Measurements from ENCODE around the gene HFE.
"Not testable (repeated sequence)": the region's sequence is repeated elsewhere in the genome, so short reads cannot be mapped to it uniquely, and the experiment has no call there.

Gene HFE

GRCh38 chr6:26115226-26115625, 28.0 kb downstream of the HFE start:
- H3K4me3 ChIP-seq (ENCODE audit: low read length) = no peak overlapping the region
- TF ChIP-seq ZNF274 (IDR thresholded peaks at IDR 0.05; ENCODE audit: low read depth, low read length) = no peak

GRCh38 chr6:26116267-26116666, 29.0 kb downstream of the HFE start:
- no peak for TF ChIP-seq ZNF274 (IDR thresholded peaks at IDR 0.05; ENCODE audit: low read depth, low read length)
- H3K4me3 ChIP-seq (ENCODE audit: low read length) = no peak overlapping the region

GRCh38 chr6:26118999-26119398, 31.8 kb downstream of the HFE start:
- H3K4me3 ChIP-seq (ENCODE audit: low read length) = no peak overlapping the region

GRCh38 chr6:26120115-26120514, 32.9 kb downstream of the HFE start:
- not testable (repeated sequence) for H3K4me3 ChIP-seq (ENCODE audit: low read length)

More at GRCh38 chr6:26118999-26119398, 31.8 kb downstream of the HFE start:
- TF ChIP-seq ZNF274 (IDR thresholded peaks at IDR 0.05; ENCODE audit: low read depth, low read length) = no peak

DNA sequence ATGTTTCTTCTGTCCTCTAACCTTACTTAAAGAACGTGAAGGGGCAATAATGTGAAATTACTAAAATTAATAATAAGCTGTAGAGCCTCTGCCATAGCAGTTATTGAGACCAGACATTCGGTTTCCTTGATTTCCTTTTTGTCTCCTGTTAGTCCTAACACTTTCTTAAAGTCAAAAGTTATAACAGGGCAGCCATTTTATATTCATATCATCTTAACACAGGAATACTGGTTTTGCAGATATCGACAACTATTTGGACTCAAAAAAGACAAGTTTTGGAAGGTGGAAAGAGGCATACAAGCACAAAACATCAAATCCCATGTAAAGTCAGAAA, 33.5 kb downstream of the HFE start:
- H3K4me3 ChIP-seq (ENCODE audit: low read length) = no peak overlapping the region; the same call in 1 of the 2 replicates
- TF ChIP-seq ZNF274 (IDR thresholded peaks at IDR 0.05; ENCODE audit: low read depth, low read length) = no peak

DNA sequence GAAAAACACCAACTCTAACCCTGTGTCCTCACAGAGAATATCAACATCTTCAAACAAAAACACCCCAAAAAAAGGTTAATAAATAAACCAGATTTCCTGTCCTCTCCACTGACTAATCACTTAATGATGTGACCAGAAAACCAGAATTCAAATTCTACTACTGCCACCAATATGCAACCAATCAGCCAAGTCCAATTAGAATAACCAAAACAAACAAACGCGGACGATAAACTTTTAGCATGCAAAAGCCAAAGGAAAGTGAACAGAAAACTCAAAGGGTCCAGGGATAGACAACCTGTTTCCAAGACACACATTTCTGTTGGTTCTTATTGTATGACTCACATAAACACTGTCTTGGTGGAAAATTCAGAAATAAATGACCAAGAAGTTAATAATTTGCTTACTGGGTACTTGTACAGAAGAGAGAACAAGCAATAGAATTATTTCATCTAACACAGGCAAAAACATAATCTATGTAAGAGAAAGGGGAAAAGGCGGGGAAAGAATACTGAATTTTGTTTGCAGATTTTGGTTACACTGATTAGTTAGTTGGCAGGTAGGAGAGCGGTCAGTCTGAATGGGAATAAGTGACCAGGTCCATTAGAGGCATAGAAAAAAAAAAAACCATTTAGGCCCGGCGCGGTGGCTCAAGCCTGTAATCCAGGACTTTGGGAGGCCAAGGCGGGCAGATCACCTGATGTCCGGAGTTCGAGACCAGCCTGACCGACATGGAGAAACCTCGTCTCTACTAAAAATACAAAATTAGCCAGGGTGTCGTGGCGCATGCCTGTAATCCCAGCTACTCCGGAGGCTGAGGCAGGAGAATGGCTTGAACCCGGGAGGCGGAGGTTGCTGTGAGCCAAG, 34.1 kb downstream of the HFE start:
- peak overlapping the region; percentile 9 for H3K4me3 ChIP-seq (ENCODE audit: low read length)
- TF ChIP-seq ZNF274 (IDR thresholded peaks at IDR 0.05; ENCODE audit: low read depth, low read length) = no peak

DNA sequence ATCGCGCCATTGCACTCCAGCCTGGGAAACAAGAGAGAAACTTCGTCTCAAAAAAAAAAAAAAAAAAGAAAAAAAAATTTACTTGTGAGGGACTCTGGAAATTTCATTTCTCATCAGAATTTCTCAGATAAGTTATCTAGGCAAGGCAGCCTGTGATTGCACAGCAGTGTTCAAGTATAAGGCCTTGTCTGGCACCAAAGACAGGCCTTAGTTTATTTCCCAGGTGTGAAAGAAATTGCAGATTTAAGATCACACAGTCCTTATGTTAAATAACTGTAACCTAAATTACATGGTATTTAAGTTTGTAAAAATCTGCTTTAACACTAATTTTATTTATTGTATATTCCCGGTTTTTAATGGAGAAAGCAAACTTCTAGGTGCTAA, 34.8 kb downstream of the HFE start:
- no peak for TF ChIP-seq ZNF274 (IDR thresholded peaks at IDR 0.05; ENCODE audit: low read depth, low read length)
- peak overlapping the region; percentile 68 for H3K4me3 ChIP-seq (ENCODE audit: low read length)

GRCh38 chr6:26122402-26122792, 35.2 kb downstream of the HFE start:
- no peak for TF ChIP-seq ZNF274 (IDR thresholded peaks at IDR 0.05; ENCODE audit: low read depth, low read length)
- peak overlapping the region; percentile 68 for H3K4me3 ChIP-seq (ENCODE audit: low read length)

DNA sequence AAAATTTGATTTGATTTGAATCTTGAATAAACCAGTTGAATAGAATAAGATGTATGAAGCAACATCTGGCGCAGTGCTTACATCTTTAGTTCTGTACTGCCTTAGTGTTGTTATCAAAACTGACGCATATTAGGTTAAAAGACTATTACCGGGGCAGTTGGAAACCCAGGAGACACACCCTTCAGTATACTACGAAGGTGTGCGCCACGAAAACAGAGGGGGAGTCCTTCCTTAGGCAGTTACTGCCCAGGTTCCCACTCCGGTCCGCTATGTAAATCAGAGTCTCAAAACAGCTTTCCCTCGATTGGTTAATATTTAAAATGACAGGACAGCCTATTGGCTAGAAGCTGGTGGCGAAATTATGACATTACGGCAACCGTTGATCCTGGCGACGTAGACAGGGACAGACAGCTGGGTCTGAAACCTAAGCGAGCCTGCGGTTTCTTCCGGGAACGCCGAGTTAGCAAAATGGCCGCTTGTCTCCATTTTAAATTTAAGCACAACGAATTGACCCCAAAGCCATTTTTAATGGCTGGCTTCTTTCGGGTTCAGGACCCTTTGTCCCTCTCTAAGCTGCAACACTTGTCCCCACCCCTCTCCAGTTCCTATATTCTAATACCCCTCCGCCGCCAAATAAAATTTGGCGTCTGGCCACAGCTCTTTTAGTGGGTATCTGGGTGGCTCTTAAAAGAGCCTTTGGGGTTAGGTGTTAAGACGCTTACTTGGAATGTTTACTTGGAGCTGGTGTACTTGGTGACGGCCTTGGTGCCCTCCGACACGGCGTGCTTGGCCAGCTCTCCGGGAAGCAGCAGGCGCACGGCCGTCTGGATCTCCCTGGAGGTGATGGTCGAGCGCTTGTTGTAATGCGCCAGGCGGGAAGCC, 35.8 kb downstream of the HFE start:
- no peak for TF ChIP-seq ZNF274 (IDR thresholded peaks at IDR 0.05; ENCODE audit: low read depth, low read length)
- H3K4me3 ChIP-seq (ENCODE audit: low read length) = peak overlapping the region; percentile 68

- peak overlapping the region; percentile 68 for H3K4me3 ChIP-seq (ENCODE audit: low read length)
- TF ChIP-seq ZNF274 (IDR thresholded peaks at IDR 0.05; ENCODE audit: low read depth, low read length) = no peak
Observed at GRCh38 chr6:26123675-26123946, 36.4 kb downstream of the HFE start.

DNA sequence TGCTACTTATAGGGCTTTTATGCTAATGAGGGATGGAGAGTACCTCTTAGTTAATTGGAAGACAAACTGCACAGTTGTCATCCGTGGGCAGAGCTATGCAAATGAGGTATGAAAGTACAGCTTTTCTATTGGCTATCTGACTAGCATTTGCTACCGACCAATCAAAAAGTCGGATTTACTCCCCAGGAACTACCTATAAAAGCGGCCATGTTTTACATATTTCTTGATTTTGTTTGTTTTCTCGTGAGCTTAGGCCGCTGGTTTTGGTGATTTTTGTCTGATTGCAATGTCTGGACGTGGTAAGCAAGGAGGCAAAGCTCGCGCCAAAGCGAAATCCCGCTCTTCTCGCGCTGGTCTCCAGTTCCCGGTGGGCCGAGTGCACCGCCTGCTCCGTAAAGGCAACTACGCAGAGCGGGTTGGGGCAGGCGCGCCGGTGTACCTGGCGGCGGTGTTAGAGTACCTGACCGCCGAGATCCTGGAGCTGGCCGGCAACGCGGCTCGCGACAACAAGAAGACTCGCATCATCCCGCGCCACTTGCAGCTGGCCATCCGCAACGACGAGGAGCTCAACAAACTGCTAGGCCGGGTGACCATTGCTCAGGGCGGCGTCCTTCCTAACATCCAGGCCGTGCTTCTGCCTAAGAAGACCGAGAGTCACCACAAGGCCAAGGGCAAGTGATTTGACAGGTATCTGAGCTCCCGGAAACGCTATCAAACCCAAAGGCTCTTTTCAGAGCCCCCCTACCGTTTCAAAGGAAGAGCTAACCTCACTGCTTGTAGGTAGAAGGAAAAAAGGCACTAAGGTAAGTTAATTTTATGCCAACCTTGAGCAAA, 36.9 kb downstream of the HFE start:
- peak overlapping the region; percentile 96 for H3K4me3 ChIP-seq (ENCODE audit: low read length)
- TF ChIP-seq ZNF274 (IDR thresholded peaks at IDR 0.05; ENCODE audit: low read depth, low read length) = no peak

DNA sequence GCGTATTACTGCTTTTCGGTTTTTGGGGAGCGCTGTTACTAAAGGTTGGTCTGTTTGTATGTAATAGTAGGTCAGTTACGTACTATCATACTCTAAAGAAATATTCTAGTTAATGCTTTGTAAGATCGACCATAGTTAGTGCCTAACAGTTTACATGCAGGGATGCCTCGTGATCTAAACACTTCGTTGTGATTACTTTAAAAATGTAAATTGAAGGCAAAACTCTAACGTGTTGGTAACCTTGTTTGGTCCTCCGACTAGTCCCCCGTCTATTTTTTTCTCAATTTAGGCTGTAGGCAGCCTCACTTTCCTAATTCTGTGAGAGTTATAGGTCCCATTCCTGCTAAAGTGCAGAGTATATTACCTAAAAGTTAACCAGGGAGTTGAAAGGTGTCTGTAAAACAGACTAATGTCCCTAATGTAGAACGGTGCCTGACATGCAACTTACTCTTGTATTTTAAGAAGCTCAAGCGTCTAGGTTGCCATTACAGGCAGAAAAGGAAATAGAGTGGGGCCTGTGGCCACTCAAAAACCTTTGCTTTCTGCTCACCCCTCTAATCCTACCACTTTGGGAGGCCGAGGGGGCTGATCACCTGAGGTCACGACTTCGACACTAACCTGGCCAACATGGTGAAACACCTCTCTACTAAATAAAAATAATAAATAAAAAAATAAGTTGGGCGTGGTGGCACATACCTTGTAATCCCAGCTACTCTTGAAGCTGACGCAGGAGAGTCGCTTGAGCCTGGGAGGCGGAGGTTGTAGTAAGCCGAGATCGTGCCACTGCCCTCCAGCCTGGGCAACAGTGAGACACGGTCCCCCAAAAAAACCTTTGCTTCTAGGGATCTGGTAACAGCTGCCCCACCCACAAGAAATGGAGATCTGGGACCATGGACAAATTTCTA, 37.8 kb downstream of the HFE start:
- peak overlapping the region; percentile 96 for H3K4me3 ChIP-seq (ENCODE audit: low read length)
- no peak for TF ChIP-seq ZNF274 (IDR thresholded peaks at IDR 0.05; ENCODE audit: low read depth, low read length)

- no peak for TF ChIP-seq ZNF274 (IDR thresholded peaks at IDR 0.05; ENCODE audit: low read depth, low read length)
Observed at GRCh38 chr6:26126394-26127235, 39.4 kb downstream of the HFE start.

More at GRCh38 chr6:26126394-26127235, 39.4 kb downstream of the HFE start:
- peak overlapping the region; percentile 96 for H3K4me3 ChIP-seq (ENCODE audit: low read length)
